UCSD-AML1 (cell line): Measurements from ENCODE around the gene UBE2E3.
"Not testable (repeated sequence)": the region's sequence is repeated elsewhere in the genome, so short reads cannot be mapped to it uniquely, and the experiment has no call there.

ENCODE experiments used
- DNase-seq: peaks from one replicate; lab custom pipeline; 2025; ENCODE audit not compliant: unreplicated experiment; lab: John Stamatoyannopoulos, UW

The UBE2E3 gene

GRCh38 chr2:181025004-181025403 is 44.6 kb downstream of the UBE2E3 start:
- DNase-seq, result no peak

- no peak for DNase-seq
These were observed 56.0 kb downstream of the UBE2E3 start for GRCh38 chr2:181036445-181036844.

- DNase-seq, result no peak
These were observed 56.6 kb downstream of the UBE2E3 start for GRCh38 chr2:181036848-181037603.

- no peak for DNase-seq
These were observed 57.5 kb downstream of the UBE2E3 start for GRCh38 chr2:181037922-181038321.

- DNase-seq, result no peak
These were observed 58.4 kb downstream of the UBE2E3 start for GRCh38 chr2:181038796-181039195.

GRCh38 chr2:181040839-181041238 is 60.4 kb downstream of the UBE2E3 start:
- DNase-seq, result not testable (repeated sequence)

- no peak for DNase-seq
These were observed 61.3 kb downstream of the UBE2E3 start for GRCh38 chr2:181041661-181042060.

GRCh38 chr2:181042706-181043105 is 62.3 kb downstream of the UBE2E3 start:
- DNase-seq, result no peak

- DNase-seq, result no peak
These were observed 66.4 kb downstream of the UBE2E3 start for GRCh38 chr2:181046833-181047232.

- DNase-seq, result no peak
These were observed 67.4 kb downstream of the UBE2E3 start for GRCh38 chr2:181047829-181048228.

GRCh38 chr2:181051861-181052522 is 71.6 kb downstream of the UBE2E3 start:
- no peak for DNase-seq

GRCh38 chr2:181052523-181052891 is 72.1 kb downstream of the UBE2E3 start:
- DNase-seq, result no peak

- no peak for DNase-seq
These were observed 73.9 kb downstream of the UBE2E3 start for GRCh38 chr2:181054256-181054655.

GRCh38 chr2:181054843-181055242 is 74.4 kb downstream of the UBE2E3 start:
- DNase-seq, result no peak

- no peak for DNase-seq
These were observed 78.2 kb downstream of the UBE2E3 start for GRCh38 chr2:181058378-181059269.

GRCh38 chr2:181063696-181064095 is 83.3 kb downstream of the UBE2E3 start:
- no peak for DNase-seq

GRCh38 chr2:181065458-181065857 is 85.1 kb downstream of the UBE2E3 start:
- no peak for DNase-seq

- DNase-seq, result no peak
These were observed 85.9 kb downstream of the UBE2E3 start for GRCh38 chr2:181066333-181066732.

- no peak for DNase-seq
These were observed 89.9 kb downstream of the UBE2E3 start for GRCh38 chr2:181070119-181070835.

GRCh38 chr2:181070836-181071200 is 90.4 kb downstream of the UBE2E3 start:
- no peak for DNase-seq
